HG02981 (cell line): ENCODE data around the gene MEI1.
"Not testable (repeated sequence)": the region's sequence is repeated elsewhere in the genome, so short reads cannot be mapped to it uniquely, and the experiment has no call there.

ENCODE experiments used
- ATAC-seq: cut with Tn5 transposase; IDR thresholded peaks from one replicate; pipeline ENCODE4 v1.9.1; 2021; ENCODE audit warnings: mild to moderate bottlenecking, moderate library complexity; ENCODE audit not compliant: unreplicated experiment

MEI1 gene

DNA sequence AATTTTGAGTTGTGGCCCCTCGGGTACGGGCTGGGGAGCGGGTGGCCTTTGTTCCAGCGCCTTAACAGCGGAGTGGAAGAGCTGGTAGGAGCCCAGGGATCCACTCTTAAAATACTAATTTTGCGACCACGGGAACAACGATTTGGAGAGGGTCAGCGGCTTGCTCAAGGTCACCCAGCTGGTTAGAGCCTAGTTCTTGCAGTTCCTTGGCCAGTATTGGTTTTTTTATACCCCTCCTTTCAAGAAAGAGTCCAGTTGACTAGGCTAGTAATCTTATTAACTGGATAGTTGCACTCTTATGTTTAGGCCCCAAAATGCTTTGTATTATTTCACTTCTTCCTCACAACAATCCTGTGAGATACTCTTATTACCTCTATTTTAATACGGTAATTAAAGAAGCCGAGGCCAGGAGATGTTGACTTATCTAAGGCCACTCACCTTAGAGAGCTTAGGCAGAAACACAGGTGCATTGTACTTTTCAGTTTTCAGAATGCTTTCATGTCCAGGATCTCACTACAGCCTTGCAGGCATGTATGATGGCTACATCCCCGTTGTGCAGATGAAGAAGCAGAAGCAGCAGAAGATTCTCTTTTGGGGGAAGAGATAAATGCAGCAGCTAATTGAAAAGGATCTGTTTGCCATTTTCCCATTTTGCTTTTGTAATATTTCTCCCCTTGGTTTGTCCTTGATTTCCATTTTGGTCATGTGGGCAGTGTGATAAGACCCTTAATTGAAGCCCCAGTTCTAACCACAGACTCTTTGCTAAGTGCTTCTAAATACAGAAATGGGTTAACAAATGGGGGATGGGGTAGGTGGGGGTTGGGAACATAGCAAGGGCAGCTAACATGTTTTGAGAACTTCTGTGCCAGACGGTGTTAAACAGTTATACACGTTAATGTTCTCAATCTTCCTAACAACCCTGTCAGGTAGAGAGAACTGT is 135.0 kb downstream of the MEI1 start:
- ATAC-seq, result no peak

DNA sequence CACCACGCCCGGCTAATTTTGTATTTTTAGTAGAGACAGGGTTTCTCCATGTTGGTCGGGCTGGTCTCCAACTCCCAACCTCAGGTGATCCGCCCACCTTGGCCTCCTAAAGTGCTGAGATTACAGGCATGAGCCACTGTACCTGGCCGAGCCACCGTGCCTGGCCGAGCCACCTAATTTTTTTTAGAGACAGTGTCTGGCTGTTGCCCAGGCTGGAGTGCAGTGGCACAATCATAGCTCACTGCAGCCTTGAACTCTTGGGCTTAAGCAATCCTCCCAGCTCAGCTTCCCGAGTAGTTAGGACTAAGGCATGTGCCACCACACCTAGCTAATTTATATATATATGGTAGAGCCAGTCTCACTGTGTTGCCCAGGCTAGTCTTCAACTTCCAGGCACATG is 136.2 kb downstream of the MEI1 start:
- ATAC-seq, result not testable (repeated sequence)

DNA sequence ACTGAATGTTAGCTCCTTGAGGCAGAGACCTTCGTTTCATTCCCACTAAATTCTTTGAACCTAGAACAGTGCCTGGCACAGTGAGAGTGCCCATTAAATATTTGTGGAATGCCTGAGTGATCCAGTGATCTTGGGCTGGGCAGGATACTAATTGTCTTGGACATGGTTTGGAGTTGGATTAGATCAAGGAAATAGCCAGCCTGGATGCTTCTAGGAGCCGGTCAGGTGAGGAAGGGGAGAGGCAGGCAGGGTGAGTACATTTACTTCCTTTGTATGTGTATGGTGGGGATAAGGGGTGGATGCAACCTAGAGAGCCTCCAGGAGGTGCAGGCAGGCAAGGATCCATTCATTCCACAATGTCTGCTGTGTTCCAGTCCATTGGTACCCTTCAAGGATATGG is 137.2 kb downstream of the MEI1 start:
- ATAC-seq, result no peak

DNA sequence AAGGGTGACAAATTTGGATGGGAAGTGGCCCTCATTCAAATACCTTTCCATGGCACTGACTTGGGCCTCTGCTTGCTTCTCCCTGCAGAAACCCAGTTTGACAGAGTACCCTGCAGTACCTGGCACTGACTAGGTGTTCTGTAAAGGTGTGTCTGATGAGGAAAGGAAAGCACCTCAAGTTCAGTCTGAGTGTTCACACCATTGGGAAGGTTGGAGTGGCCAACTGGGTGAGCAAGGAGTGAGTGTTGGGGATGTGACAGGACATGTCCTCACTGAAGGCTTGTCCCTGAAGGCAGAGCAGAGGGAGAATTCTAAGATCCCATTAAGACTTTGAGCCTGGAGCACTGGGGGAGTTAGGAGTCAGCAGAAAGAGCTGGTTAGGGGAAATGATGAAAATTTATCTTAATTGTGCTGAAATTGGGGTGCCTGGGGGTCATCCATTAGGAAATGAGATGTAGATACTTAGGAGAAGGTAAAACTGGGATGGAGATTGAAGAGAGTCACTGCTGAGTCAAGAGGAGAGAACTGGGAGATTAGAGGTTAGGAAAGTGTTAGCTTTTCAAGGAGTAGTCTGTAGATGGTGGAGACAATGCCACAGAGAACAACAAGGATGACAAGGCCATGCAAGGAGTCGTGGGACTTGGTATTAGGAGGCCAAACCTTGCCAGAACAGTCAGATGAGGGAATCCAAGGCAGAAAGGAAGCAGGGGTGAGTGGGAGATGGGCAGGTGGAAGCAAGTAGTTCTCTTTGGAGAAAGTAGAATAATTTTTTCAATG is 139.7 kb downstream of the MEI1 start:
- ATAC-seq, result no peak

DNA sequence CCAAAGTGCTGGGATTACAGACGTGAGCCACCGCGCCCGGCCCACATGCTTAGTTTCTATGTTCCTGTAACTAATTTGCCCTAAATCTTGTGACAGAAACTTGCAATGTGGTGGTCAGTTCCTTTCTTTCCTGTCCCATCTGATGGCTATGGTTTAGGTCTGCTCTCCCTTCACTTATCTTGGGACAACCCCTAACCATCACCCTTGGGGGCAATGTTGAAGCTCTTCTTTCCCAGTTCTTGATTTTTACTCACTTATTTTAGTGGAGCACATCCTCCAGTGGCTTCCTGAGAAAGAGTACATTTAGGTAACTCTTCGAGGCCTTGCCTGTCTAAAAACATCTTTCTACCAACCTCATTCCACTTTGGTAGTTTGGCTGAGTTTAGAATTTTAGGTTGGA is 140.9 kb downstream of the MEI1 start:
- no peak for ATAC-seq

DNA sequence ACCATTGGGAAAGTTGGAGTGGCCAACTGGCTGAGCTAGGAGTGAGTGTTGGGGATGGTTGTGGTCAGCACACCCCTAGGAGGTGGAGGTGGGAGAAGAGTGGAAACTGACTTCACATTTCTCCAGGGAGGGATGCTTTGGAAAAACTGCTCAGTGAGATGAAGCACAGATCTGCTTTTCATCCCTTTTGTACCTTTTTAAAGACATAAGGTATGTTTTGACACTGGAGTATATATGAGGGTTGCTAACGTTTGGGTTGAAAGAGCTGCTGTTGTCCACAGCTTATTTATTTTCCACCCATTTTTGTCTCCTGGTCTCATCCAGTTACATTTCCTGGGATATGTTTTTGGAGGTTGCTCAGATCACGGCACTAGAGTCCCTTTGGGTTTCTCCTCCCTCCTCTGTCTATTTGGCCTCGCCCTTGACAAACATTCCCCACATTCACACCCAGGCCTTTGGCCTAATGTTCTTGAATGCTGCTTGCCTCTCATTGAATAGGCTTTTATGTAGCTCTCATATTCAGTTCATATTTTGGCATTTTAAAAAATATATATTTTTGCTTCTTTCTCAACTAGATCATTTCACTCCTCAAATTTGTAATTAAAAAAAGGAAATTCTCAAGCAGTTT is 141.9 kb downstream of the MEI1 start:
- no peak for ATAC-seq

DNA sequence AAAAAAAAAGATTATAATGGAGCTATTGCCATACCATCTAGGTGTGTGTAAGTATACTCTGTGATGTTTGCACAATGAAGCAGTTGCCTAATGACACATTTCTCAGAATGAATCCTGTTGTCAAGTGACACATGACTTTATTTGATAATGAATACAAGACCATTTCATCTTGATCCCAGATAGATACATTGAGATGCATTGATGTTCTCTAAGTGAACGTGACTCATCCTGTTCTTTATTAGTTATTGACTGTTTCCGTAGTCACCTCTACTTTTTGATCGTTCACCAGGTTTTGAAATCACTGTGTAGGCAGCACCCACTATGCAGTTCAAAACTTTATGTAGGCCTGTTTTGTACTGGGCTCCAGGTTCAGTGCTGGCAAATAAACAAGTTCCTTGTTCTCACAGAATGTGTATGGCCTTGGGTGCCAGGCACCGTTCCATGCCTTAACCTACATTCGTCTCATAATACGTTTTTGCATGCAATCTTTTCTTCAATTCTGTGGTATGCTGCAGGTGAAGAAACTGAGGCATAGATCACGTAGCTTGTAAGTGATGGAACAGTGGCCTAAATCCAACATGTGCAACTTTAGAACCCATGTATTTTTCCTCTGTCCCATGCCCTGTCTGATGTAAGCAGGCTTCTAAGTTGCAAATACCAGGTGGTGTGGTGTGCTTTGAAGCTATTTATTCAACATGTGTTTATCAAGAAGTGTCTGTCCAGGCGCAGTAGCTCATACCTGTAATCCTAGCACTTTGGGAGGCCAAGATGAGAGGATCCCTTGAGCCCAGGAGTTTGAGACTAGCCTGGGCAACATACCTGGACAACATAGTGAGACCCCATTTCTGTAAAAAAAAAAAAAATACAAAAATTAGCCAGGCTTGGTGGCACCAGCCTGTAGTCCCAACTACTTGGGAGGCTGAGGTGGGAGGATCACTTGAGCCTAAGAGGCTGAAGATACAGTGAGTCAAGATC is 144.0 kb downstream of the MEI1 start:
- ATAC-seq, result no peak

DNA sequence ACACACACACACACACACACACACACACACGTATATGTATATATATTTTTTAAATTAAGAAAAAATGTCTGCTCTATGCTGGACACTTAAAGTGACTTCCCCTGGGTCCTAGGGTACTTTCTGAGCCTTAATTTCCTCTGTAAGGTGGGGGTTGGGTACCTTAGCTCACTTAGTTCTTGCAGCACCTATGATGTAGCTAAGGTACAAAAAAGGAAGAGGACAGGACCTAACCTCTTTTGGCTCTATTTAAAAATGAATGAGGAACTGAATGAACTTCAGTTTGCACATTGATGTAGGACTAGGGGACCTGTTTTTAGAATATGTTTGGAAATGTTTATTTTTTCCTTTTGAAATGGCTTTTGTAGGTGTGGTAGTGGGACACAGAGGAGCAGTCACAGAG is 144.7 kb downstream of the MEI1 start:
- no peak for ATAC-seq

DNA sequence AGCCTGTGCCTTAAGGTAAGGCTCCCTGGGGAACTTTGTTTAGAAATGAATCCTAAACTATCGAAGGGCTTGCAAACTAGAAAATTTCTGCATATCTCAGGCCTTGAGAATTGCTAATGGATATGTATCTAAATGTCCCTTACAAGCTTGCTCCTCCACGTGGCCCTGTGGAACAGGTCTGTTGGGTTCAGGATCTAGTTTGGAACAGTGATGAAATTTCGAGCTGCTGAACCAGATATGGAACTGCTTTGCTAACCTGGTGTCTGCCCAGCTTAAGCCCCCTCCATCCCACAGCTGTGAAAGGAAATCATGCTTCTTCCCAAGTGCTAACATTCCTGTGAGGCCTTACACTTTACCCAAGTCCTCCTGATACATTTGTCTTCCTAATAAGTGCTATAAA is 145.2 kb downstream of the MEI1 start:
- ATAC-seq, result no peak

DNA sequence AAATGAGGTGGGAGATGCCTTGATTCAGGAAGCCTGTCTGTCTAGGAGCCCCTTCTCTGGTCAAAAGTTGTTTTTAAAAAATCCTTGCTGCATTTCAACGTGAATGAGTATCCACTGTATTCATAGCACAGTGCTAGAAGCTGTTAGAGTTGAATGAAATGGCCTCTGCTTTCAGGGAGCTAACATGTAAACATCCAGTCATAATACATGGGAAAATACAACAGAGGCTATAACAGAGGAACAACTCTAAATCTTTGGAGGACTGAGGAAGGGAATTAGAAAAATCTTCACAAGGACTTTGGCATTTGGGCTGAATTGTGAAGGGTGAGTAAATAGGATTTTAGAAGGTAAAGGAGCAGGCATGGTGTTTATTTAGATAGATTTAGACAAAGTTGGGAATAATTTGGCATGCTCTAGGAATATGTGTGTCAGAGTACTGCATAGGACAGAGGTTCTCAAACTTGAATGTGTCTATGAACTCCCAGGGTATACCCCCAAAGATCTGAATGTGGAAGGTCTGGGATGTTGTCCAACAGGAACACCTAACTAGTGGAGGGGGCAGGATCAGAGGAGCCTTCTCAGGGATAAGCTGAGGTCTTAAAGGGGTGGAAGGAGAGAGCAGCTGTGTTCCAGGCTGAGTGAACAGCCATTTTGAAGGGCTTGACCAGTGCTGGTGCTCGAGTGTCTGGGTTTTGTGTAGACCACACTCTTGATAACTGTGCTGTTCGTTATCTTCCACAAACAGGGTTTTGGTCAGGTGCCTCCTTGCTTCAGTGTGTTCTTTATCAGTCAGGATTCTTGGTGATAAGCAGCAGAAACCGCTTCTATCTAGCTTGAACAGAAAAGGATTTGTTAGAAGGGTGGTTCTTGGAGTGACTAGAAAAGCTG is 146.3 kb downstream of the MEI1 start:
- no peak for ATAC-seq

DNA sequence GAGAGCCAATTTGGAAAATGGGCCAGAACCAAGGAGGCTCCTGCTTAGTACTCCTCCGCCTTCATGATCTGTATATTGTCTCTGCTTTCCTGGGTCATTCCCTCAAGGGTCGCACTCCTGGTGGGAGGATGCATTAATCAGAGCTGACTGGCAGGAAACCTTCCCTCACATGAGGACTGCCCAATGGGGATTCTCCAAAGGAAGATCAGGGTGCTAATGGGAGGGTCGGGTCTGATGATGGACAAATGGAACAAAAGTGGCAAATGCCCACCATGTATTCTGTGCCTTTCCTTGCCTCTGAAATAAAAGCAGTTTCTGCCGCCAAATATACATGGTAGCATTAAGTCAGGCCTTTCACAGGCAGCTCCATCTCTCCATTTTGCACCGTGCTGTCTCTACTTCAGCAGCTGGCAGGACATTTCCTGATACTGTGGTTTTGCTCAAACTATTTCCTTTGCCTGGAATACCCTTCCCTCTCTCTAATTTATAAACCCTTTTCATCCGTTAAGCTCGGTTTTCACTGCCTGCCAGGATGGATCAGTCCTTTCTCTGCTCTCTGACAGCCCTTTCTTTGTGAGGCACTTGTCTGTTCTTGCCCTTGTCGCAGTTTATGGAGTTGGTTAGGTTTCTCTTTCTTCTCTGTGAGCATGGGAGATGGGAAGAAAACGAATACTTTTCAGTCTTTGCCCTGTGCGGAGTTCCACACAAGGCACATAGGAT is 147.1 kb downstream of the MEI1 start:
- ATAC-seq, result no peak

DNA sequence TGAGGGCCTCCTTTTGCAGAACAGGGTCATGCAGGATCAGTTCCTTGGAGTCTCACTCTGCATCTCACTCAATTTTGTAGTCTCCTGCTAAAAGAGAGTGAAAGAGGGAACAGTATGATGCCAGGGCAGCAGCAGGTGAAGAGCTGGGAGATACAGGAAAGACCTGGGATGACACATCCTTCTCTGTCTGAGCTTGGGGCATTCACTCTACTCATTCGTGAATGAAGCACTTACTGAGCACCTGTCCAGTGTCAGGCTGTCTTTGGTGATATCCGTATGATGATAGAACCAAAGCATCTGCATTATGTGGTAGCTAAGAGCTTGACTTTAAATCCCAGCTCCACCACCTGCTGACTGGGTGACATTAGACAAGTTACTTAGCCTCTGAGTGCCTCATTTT is 148.0 kb downstream of the MEI1 start:
- ATAC-seq, result no peak

DNA sequence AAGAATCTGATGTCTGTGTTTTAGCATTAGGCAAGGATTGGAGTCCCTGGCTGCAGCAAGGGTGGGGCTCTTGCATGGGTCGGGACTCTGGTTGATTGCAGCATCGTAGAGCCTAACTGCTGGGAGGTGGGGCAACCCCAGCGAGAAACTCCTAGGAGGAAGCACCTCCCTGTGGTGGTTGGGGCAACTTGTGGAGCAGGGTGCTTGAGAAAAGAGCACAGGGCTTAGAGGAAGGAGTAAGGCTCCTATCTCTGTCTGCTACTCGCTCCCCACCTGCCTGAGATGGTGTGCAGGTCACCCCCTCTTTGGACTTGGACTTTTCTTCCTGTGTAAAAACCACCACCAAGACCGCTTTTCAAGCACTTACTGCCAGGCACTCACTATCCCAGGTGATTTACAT is 149.2 kb downstream of the MEI1 start:
- no peak for ATAC-seq
